ENCODE results near the gene MDC1. TPM values are rescaled to one million over a fixed set of nuclear protein-coding genes. Genes with fewer than 3 reads are reported as not detected.

MDC1 gene
- total and polyA plus RNA-seq, 2 donors (not counting 3 experiments of a cell fraction or from before 2014, with no cell fraction given) = 16.8 to 42.3 TPM

- DNase-seq (ENCODE audit: low read depth, low spot score) (no peak), FAIRE-seq (no peak)
- intact Hi-C loops (cut with micrococcal nuclease) (no loop called here), dilution Hi-C loops (cut with MboI; ENCODE audit: extremely low pct_ligation_motif_present, low sequenced_read_pairs) (no loop called here)
- H3K27ac ChIP-seq (ENCODE audit: insufficient read depth, low read depth, low read length) = no peak overlapping the region
- no peaks in the 10 kb centered on the region for H3K9me3 ChIP-seq (replicated peaks; ENCODE audit: control insufficient read depth, insufficient read depth, low read length)
- TF ChIP-seq FOS (IDR thresholded peaks at IDR 0.05; ENCODE audit: borderline replicate concordance, insufficient read depth, low read length) (no peak), POLR2A (IDR thresholded peaks at IDR 0.05; ENCODE audit: low read depth, low read length) (no peak), POLR2AphosphoS5 (IDR thresholded peaks at IDR 0.05; ENCODE audit: insufficient read depth, low read depth, low read length) (no peak), GATA2 (IDR thresholded peaks at IDR 0.05; ENCODE audit: insufficient read depth, insufficient read length, low read depth, low read length) (no peak), CTCF (IDR thresholded peaks at IDR 0.05; ENCODE audit: extremely low read depth in 1 of 2, insufficient read depth in 1 of 2, low read depth in 1 of 2, low read length in 2 of 2) (no peak), JUN (IDR thresholded peaks at IDR 0.05; ENCODE audit: borderline replicate concordance, insufficient read depth, insufficient read length, low read depth) (no peak), MYC (IDR thresholded peaks at IDR 0.05; ENCODE audit: low read depth, low read length) (no peak), EZH2 (IDR thresholded peaks at IDR 0.05; ENCODE audit: borderline replicate concordance, low read depth, low read length, severe bottlenecking) (no peak)
- TF ChIP-seq, protein P1, sequence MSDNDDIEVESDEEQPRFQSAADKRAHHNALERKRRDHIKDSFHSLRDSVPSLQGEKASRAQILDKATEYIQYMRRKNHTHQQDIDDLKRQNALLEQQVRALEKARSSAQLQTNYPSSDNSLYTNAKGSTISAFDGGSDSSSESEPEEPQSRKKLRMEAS (IDR thresholded peaks at IDR 0.05; ENCODE audit: insufficient read depth, insufficient read length) = no peak
- no peaks in the 10 kb centered on the region for H3K9me1 ChIP-seq (replicated peaks; ENCODE audit: control insufficient read depth, extremely low read depth, insufficient read depth, low read length)
- H3K4me3 ChIP-seq (replicated peaks in 1 of 3; ENCODE audit: insufficient read depth in 1 of 3, low read depth in 1 of 3, low read length in 3 of 3) = no peak overlapping the region
- CTCF ChIA-PET = interaction anchor here (0.5 to 2.1 kb wide), 2 partner anchors 32 to 34 kb away, joined by 4 to 11 read pairs; no protein-coding TSS in a partner anchor
- H3K4me2 ChIP-seq (ENCODE audit: insufficient read depth, low read length) = no peak overlapping the region
- BruUV-seq (replicated peaks) = no TSS peak
- no peaks in the 10 kb centered on the region for H3K27me3 ChIP-seq (ENCODE audit: control insufficient read depth in 2 of 2, insufficient read depth in 2 of 2, low read length in 2 of 2)
- peaks cover 5% of the 10 kb centered on the region for H3K79me2 ChIP-seq (ENCODE audit: control insufficient read depth, insufficient read depth, low read length)
- no peak overlapping the region for H2AFZ ChIP-seq (ENCODE audit: low read depth, low read length)
- POLR2A ChIA-PET = interaction anchor here (0.5 kb wide), 1 partner anchor 34 kb away, joined by 6 read pairs; no protein-coding TSS in a partner anchor
- no peaks in the 10 kb centered on the region for H4K20me1 ChIP-seq (replicated peaks; ENCODE audit: control insufficient read depth, extremely low read depth, insufficient read depth, low read length)
- no peak overlapping the region for H3K9ac ChIP-seq (replicated peaks; ENCODE audit: extremely low read depth, insufficient read depth, low read length)
- H3K36me3 ChIP-seq (ENCODE audit: control insufficient read depth in 2 of 2, extremely low read depth in 1 of 2, insufficient read depth in 2 of 2, low read length in 2 of 2) = peaks cover 3 to 17% of the 10 kb centered on the region in 2 experiments
- H3K4me1 ChIP-seq (ENCODE audit: control insufficient read depth, extremely low read depth, insufficient read depth, low read length) = peaks cover 7% of the 10 kb centered on the region
Observed at GRCh38 chr6:30712441-30712945, 4.6 kb downstream of the MDC1 start.

Measured in endothelial cell of umbilical vein (primary cell).